Mononuclear cell (primary cell): ENCODE data around the gene DOCK3. TPM values are rescaled to one million over a fixed set of nuclear protein-coding genes. Genes with fewer than 3 reads are reported as not detected.
"Not testable (repeated sequence)": the region's sequence is repeated elsewhere in the genome, so short reads cannot be mapped to it uniquely, and the experiment has no call there.

ENCODE experiments used
- H3K27me3 ChIP-seq: 2 replicates; pipeline ENCODE4 v1.6.0; 2011; ENCODE audit warnings: low read length, control low read depth; ENCODE audit not compliant: insufficient read depth
- H3K4me1 ChIP-seq: 2 replicates; pipeline ENCODE4 v1.5.1; 2011; ENCODE audit warnings: mild to moderate bottlenecking, low read length, control low read depth; ENCODE audit not compliant: insufficient read depth
- H3K4me3 ChIP-seq: 2 replicates; pipeline ENCODE4 v1.5.1; 2011; ENCODE audit warnings: mild to moderate bottlenecking, low read length, moderate library complexity
- H3K9me3 ChIP-seq: 2 replicates; pipeline ENCODE4 v1.5.1; 2011; ENCODE audit warnings: low read depth, mild to moderate bottlenecking, control low read depth, low read length
- total RNA-seq: library from RNA; depleted of rRNA; stranded (reverse); fragments of >200 nt; gene quantifications from one replicate; pipeline ENCODE4 v1.2.3, GENCODE V29; 2012

Gene DOCK3
- total RNA-seq, 1 donor, result 1.0 TPM

- Histone ChIP-seq H3K4me1 (no peaks in the 10 kb centered on the region), H3K4me3 (no peak overlapping the region), H3K27me3 (no peaks in the 10 kb centered on the region), H3K9me3 (peaks cover 4% of the 10 kb centered on the region)
Observed at GRCh38 chr3:51282931-51283330, 608.2 kb downstream of the DOCK3 start.

GRCh38 chr3:51283421-51283820 is 608.7 kb downstream of the DOCK3 start:
- H3K27me3 ChIP-seq, result no peaks in the 10 kb centered on the region
- H3K4me3 ChIP-seq, result no peak overlapping the region
- peaks cover 4% of the 10 kb centered on the region for H3K9me3 ChIP-seq
- H3K4me1 ChIP-seq, result no peaks in the 10 kb centered on the region

- Histone ChIP-seq H3K4me3 (no peak overlapping the region), H3K4me1 (no peaks in the 10 kb centered on the region), H3K27me3 (no peaks in the 10 kb centered on the region), H3K9me3 (peaks cover 8% of the 10 kb centered on the region)
Observed at GRCh38 chr3:51295625-51296024, 620.9 kb downstream of the DOCK3 start.

GRCh38 chr3:51297333-51297732 is 622.6 kb downstream of the DOCK3 start:
- H3K4me1 ChIP-seq, result no peaks in the 10 kb centered on the region
- H3K27me3 ChIP-seq, result no peaks in the 10 kb centered on the region
- no peaks in the 10 kb centered on the region for H3K9me3 ChIP-seq
- no peak overlapping the region for H3K4me3 ChIP-seq

GRCh38 chr3:51304230-51304629 is 629.5 kb downstream of the DOCK3 start:
- Histone ChIP-seq H3K27me3 (no peaks in the 10 kb centered on the region), H3K9me3 (no peaks in the 10 kb centered on the region), H3K4me1 (no peaks in the 10 kb centered on the region), H3K4me3 (no peak overlapping the region)

- H3K4me3 ChIP-seq, result no peak overlapping the region
- no peaks in the 10 kb centered on the region for H3K4me1 ChIP-seq
- H3K9me3 ChIP-seq, result no peaks in the 10 kb centered on the region
- no peaks in the 10 kb centered on the region for H3K27me3 ChIP-seq
Observed at GRCh38 chr3:51306093-51306492, 631.4 kb downstream of the DOCK3 start.

- no peaks in the 10 kb centered on the region for H3K27me3 ChIP-seq
- H3K4me1 ChIP-seq, result no peaks in the 10 kb centered on the region
Observed at GRCh38 chr3:51307458-51307857, 632.7 kb downstream of the DOCK3 start.

GRCh38 chr3:51307945-51308607 is 633.3 kb downstream of the DOCK3 start:
- H3K4me3 ChIP-seq, H3K9me3 ChIP-seq, H3K27me3 ChIP-seq, H3K4me1 ChIP-seq: not testable (repeated sequence)

More at GRCh38 chr3:51307458-51307857, 632.7 kb downstream of the DOCK3 start:
- Histone ChIP-seq H3K4me3 (no peak overlapping the region), H3K9me3 (no peaks in the 10 kb centered on the region)

GRCh38 chr3:51311055-51311454 is 636.3 kb downstream of the DOCK3 start:
- Histone ChIP-seq H3K9me3 (no peaks in the 10 kb centered on the region), H3K27me3 (no peaks in the 10 kb centered on the region), H3K4me1 (no peaks in the 10 kb centered on the region), H3K4me3 (no peak overlapping the region)

- no peaks in the 10 kb centered on the region for H3K27me3 ChIP-seq
- no peaks in the 10 kb centered on the region for H3K4me1 ChIP-seq
- no peak overlapping the region for H3K4me3 ChIP-seq
- no peaks in the 10 kb centered on the region for H3K9me3 ChIP-seq
Observed at GRCh38 chr3:51328206-51328605, 653.5 kb downstream of the DOCK3 start.

- Histone ChIP-seq H3K27me3 (no peaks in the 10 kb centered on the region), H3K4me3 (no peak overlapping the region), H3K4me1 (no peaks in the 10 kb centered on the region), H3K9me3 (no peaks in the 10 kb centered on the region)
Observed at GRCh38 chr3:51330046-51330445, 655.3 kb downstream of the DOCK3 start.

GRCh38 chr3:51332156-51332555 is 657.4 kb downstream of the DOCK3 start:
- H3K4me3 ChIP-seq, result no peak overlapping the region
- H3K9me3 ChIP-seq, result no peaks in the 10 kb centered on the region
- H3K4me1 ChIP-seq, result no peaks in the 10 kb centered on the region
- H3K27me3 ChIP-seq, result no peaks in the 10 kb centered on the region

GRCh38 chr3:51333021-51333420 is 658.3 kb downstream of the DOCK3 start:
- Histone ChIP-seq H3K27me3 (no peaks in the 10 kb centered on the region), H3K4me3 (no peak overlapping the region), H3K9me3 (no peaks in the 10 kb centered on the region), H3K4me1 (no peaks in the 10 kb centered on the region)

GRCh38 chr3:51336261-51336660 is 661.5 kb downstream of the DOCK3 start:
- Histone ChIP-seq H3K9me3 (no peaks in the 10 kb centered on the region), H3K4me1 (no peaks in the 10 kb centered on the region), H3K4me3 (no peak overlapping the region), H3K27me3 (no peaks in the 10 kb centered on the region)

- H3K4me1 ChIP-seq, result no peaks in the 10 kb centered on the region
- H3K9me3 ChIP-seq, result no peaks in the 10 kb centered on the region
- no peak overlapping the region for H3K4me3 ChIP-seq
- no peaks in the 10 kb centered on the region for H3K27me3 ChIP-seq
Observed at GRCh38 chr3:51337666-51338065, 662.9 kb downstream of the DOCK3 start.

GRCh38 chr3:51338632-51339031 is 663.9 kb downstream of the DOCK3 start:
- H3K4me1 ChIP-seq, result no peaks in the 10 kb centered on the region
- H3K4me3 ChIP-seq, result no peak overlapping the region
- H3K27me3 ChIP-seq, result no peaks in the 10 kb centered on the region
- no peaks in the 10 kb centered on the region for H3K9me3 ChIP-seq
